K562 (cell line): ENCODE results near the gene ERRFI1. TPM values are rescaled to one million over a fixed set of nuclear protein-coding genes. Genes with fewer than 3 reads are reported as not detected.

Source experiments
- CTCFL ChIP-seq: IDR thresholded peaks from 2 replicates; pipeline ENCODE4 v1.6.1; 2011; ENCODE audit warnings: borderline replicate concordance, low read depth, mild to moderate bottlenecking, moderate library complexity, low read length; ENCODE audit not compliant: insufficient read depth, poor library complexity, severe bottlenecking
- DPF2 ChIP-seq: fragments of 450-650 bp; IDR thresholded peaks from 2 replicates; pipeline ENCODE4 v1.6.1; 2016
- EP300 ChIP-seq: IDR thresholded peaks from 2 replicates; pipeline ENCODE4 v1.6.1; 2012; ENCODE audit warnings: low read length, improper control_type of control experiment
- ESRRA ChIP-seq: fragments of 450-650 bp; IDR thresholded peaks from 2 replicates; pipeline ENCODE4 v1.6.1; 2014; ENCODE audit warnings: low read depth, mild to moderate bottlenecking, moderate library complexity, borderline replicate concordance
- FOXP4 ChIP-seq: sonication (generic); formaldehyde crosslinking; IDR thresholded peaks from 2 replicates; pipeline ENCODE4 v1.8.0; 2022; ENCODE audit warnings: mild to moderate bottlenecking, missing genetic modification reagents, borderline replicate concordance
- HBP1 ChIP-seq: fragments of 450-650 bp; formaldehyde crosslinking; IDR thresholded peaks from 2 replicates; pipeline ENCODE4 v1.4.0; 2022; ENCODE audit warnings: missing genetic modification characterization
- NEUROD1 ChIP-seq: fragments of 150-350 bp; IDR thresholded peaks from 2 replicates; pipeline ENCODE4 v1.6.1; 2014; ENCODE audit warnings: borderline replicate concordance, low read length, low read depth; ENCODE audit not compliant: partially characterized antibody
- PHF21A ChIP-seq: fragments of 450-650 bp; IDR thresholded peaks from 2 replicates; pipeline ENCODE4 v1.6.1; 2017; ENCODE audit warnings: low read depth, borderline replicate concordance
- SMAD4 ChIP-seq: fragments of 250-450 bp; sonication (Bioruptor Pico); conservative IDR thresholded peaks from 2 replicates; pipeline ENCODE4 v1.8.0; 2021; ENCODE audit warnings: inconsistent platforms, mild to moderate bottlenecking, moderate library complexity
- SMC3 ChIP-seq: conservative IDR thresholded peaks from 2 replicates; pipeline ENCODE4 v1.6.1; 2011; ENCODE audit warnings: low read depth, low read length, improper control_type of control experiment; ENCODE audit not compliant: insufficient read depth
- SP1 ChIP-seq: sonication (generic); formaldehyde crosslinking; IDR thresholded peaks from 2 replicates; pipeline ENCODE4 v1.8.1; 2022; ENCODE audit warnings: mild to moderate bottlenecking, missing genetic modification reagents
- TBL1XR1 ChIP-seq, 2 experiments: IDR thresholded peaks; 2 replicates each; pipeline ENCODE4 v1.6.1; 2012; ENCODE audit warnings: improper control_type of control experiment in 2 of 2, low read length in 2 of 2, mild to moderate bottlenecking in 1 of 2
- ZNF263 ChIP-seq: sonication (generic); formaldehyde crosslinking; IDR thresholded peaks from 2 replicates; pipeline ENCODE4 v1.8.0; 2022; ENCODE audit warnings: mild to moderate bottlenecking, missing genetic modification reagents, borderline replicate concordance
- ZNF347 ChIP-seq: fragments of 450-650 bp; formaldehyde crosslinking; IDR thresholded peaks from 2 replicates; pipeline ENCODE4 v1.4.0; 2020; ENCODE audit warnings: low read depth, mild to moderate bottlenecking, moderate library complexity
- ZNF431 ChIP-seq: sonication (generic); formaldehyde crosslinking; IDR thresholded peaks from 2 replicates; pipeline ENCODE4 v1.8.0; 2022; ENCODE audit warnings: mild to moderate bottlenecking, missing genetic modification reagents
- ZNF586 ChIP-seq: fragments of 450-650 bp; formaldehyde crosslinking; conservative IDR thresholded peaks from 2 replicates; pipeline ENCODE4 v1.4.0; 2020; ENCODE audit warnings: mild to moderate bottlenecking, moderate library complexity
- ZNF639 ChIP-seq, 2 experiments: fragments of 200-800 bp in 1 of 2; sonication (Bioruptor generic) in 1 of 2; sonication (generic) in 1 of 2; formaldehyde crosslinking in 1 of 2; IDR thresholded peaks in 1 of 2; conservative IDR thresholded peaks in 1 of 2; 2 replicates each; pipeline versions ENCODE4 v1.5.0 to v1.6.1; 2016 to 2020; ENCODE audit warnings: missing compliant biosample characterization in 1 of 2, missing genetic modification characterization in 1 of 2, missing genetic modification reagents in 1 of 2
- polyA plus RNA-seq, 8 experiments: library from polyadenylated mRNA; depleted of rRNA in 4 of 8; stranded (reverse) in 5 of 8; unstranded in 3 of 8; fragments of >200 nt; fragmentation: Nextera tagmentation in 2 of 8; fragmentation: Illumina TruSeq in 1 of 8; extraction: Ambion mirVana in 2 of 8; extraction: Trizol in 1 of 8; gene quantifications; 2 replicates each; pipeline versions ENCODE4 v1.2.1 to v1.2.3, GENCODE V29; 2011 to 2014; ENCODE audit warnings: inconsistent platforms in 1 of 8, missing spikeins in 1 of 8
- total RNA-seq, 7 experiments: library from RNA; depleted of rRNA in 6 of 7; stranded (reverse); fragments of >200 nt in 6 of 7; fragmentation: Illumina TruSeq in 2 of 7; extraction: Trizol in 2 of 7; gene quantifications; 2 replicates each; pipeline versions ENCODE4 v1.2.1 to v1.2.3, GENCODE V29; 2011 to 2021; ENCODE audit warnings: low replicate concordance in 1 of 7

Gene ERRFI1
- total and polyA plus RNA-seq, 9 of the 15 experiments (the other 6 are each of a cell fraction or from before 2014, with no cell fraction given), result 0.67 to 4.4 (median 1.1) TPM

- no peak for TF ChIP-seq ZNF347 (CRISPR knock-in tag)
- peak; percentile 17; the same call in 1 of the 2 replicates for TF ChIP-seq PHF21A
- peak; percentile 85 for TF ChIP-seq NEUROD1
- 0 out of 2 replicates have a peak, but pooled peaks have one; percentile 41 for TF ChIP-seq HBP1
- peak; percentile 4 for TF ChIP-seq CTCFL
- peak; percentile 70 for TF ChIP-seq SP1 (CRISPR knock-in tag)
- TF ChIP-seq ZNF431, result peak; percentile 83
- 0 out of 2 replicates have a peak, but pooled peaks have one; percentile 21 for TF ChIP-seq DPF2
- TF ChIP-seq ESRRA, result peak; percentile 58; the same call in 1 of the 2 replicates
- no peak for TF ChIP-seq TBL1XR1 (IDR thresholded peaks at IDR 0.05; ENCODE audit: low read length in 2 of 2)
- no peak for TF ChIP-seq ZNF586 (CRISPR knock-in tag)
- TF ChIP-seq EP300, result no peak
- peak in 1 of 2 experiments; percentile 56; a peak in 2 of 4 replicates for TF ChIP-seq ZNF639 (CRISPR knock-in tag; conservative IDR thresholded peaks at IDR 0.05 in 1 of 2, IDR thresholded peaks at IDR 0.05 in 1 of 2)
- peak; percentile 78; the same call in 1 of the 2 replicates for TF ChIP-seq ZNF263 (CRISPR knock-in tag)
- peak; percentile 68 for TF ChIP-seq SMAD4 (CRISPR knock-in tag)
- peak; percentile 97; the same call in 1 of the 2 replicates for TF ChIP-seq FOXP4
- TF ChIP-seq SMC3, result no peak
These were observed at the start of gene ERRFI1 (continued) for GRCh38 chr1:8026153-8026975.
